Subcutaneous abdominal adipose tissue (tissue), 5 donors: ENCODE measurements around the gene NOVA1.

Experiments used
- H3K27ac ChIP-seq: one replicate; pipeline ENCODE4 v1.7.0; 2013; ENCODE audit warnings: low read depth, mild to moderate bottlenecking, inconsistent platforms, low read length, moderate library complexity
- H3K27me3 ChIP-seq, 5 donors: one replicate each; pipeline ENCODE4 v1.7.0; 2013; ENCODE audit warnings: low read length in 5 of 5, inconsistent platforms in 1 of 5; ENCODE audit not compliant: control insufficient read depth in 5 of 5, insufficient read depth in 4 of 5
- H3K36me3 ChIP-seq, 5 donors: one replicate each; pipeline ENCODE4 v1.7.0; 2013; ENCODE audit warnings: low read length in 5 of 5; ENCODE audit not compliant: control insufficient read depth in 5 of 5, insufficient read depth in 5 of 5
- H3K4me1 ChIP-seq, 5 donors: one replicate each; pipeline ENCODE4 v1.7.0; 2013; ENCODE audit warnings: low read length in 5 of 5, mild to moderate bottlenecking in 3 of 5, moderate library complexity in 1 of 5; ENCODE audit not compliant: control insufficient read depth in 5 of 5, insufficient read depth in 5 of 5
- H3K4me3 ChIP-seq, 5 donors: one replicate each; pipeline ENCODE4 v1.7.0; 2013; ENCODE audit warnings: low read length in 5 of 5, low read depth in 1 of 5
- H3K9ac ChIP-seq, 5 donors: one replicate each; pipeline ENCODE4 v1.7.0; 2013; ENCODE audit warnings: low read length in 5 of 5, mild to moderate bottlenecking in 4 of 5, moderate library complexity in 3 of 5
- H3K9me3 ChIP-seq, 5 donors: one replicate each; pipeline ENCODE4 v1.7.0; 2013; ENCODE audit warnings: low read length in 5 of 5; ENCODE audit not compliant: control insufficient read depth in 5 of 5
- donor health status: healthy.
- donor health status: healthy.
- donor health status: healthy.
- donor health status: healthy.
- donor health status: healthy.

The NOVA1 gene

DNA sequence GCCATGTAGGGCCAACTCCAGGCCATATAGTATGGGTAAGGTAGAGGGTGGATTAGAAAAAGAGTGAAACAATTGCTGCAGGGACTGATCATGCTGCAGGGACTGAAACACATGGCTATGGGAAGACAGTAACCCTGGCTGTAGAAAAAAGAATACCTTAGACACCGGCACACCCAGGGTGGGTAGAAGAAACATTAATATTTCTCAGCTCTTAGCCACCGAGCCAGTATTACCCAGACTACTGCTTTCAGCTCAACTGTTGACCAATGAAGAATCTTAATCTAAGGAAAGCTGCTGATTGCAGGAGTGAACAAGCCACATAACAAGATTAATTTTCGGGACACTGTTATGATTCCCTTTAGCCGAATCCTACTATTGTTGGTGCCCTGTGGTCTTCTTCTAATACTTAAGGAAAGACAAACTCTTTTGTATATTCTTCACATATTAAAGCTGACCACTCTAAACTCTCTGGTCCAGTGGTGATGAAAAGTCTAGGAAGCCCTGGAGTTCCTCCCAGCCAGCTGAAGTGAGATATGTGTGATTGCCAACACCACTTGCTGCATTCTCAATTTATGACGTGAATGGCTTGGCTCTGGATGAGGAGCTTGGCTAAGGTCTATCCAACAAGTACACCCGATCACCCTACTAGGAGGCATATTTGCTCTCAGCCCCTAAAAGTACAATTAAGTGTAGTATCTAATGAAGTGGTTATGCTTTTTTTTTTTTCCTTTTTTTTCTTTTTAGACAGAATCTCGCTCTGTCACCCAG lies 69.2 kb downstream of the NOVA1 start:
- Histone ChIP-seq H3K27ac (no peak overlapping the region), H3K4me3 (no peak overlapping the region), H3K36me3 (peaks cover 0 to 3% (median 0%) of the 10 kb centered on the region in 5 donors)

DNA sequence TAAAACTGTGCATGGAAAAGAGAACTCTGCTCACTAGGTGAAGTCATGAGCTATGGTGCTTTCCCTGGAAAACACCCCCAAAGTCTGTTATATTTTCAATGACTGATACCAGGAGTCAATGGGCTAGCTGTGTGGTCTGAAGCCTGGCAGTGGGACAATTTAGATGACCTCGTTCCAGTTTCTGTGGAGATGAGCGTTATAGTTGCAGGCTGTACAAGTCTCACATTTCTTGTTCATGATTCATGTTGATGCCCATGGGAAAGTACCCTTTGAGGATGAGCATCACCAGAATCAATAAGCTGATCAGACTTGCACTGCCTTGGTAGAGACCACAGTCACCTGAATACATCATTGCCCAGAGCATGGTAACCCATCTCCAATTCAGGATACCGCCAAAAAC lies 70.7 kb downstream of the NOVA1 start:
- Histone ChIP-seq H3K36me3 (peaks cover 0 to 3% (median 0%) of the 10 kb centered on the region in 5 donors), H3K9ac (no peak overlapping the region), H3K9me3 (no peaks in the 10 kb centered on the region), H3K27ac (no peak overlapping the region), H3K4me3 (no peak overlapping the region), H3K27me3 (no peaks in the 10 kb centered on the region), H3K4me1 (peaks cover 0 to 8% (median 0%) of the 10 kb centered on the region in 5 donors)

More for the DNA sequence above, 69.2 kb downstream of the NOVA1 start:
- H3K9ac ChIP-seq, result no peak overlapping the region
- H3K4me1 ChIP-seq, result peaks cover 0 to 8% (median 0%) of the 10 kb centered on the region in 5 donors
- H3K27me3 ChIP-seq, result no peaks in the 10 kb centered on the region
- no peaks in the 10 kb centered on the region for H3K9me3 ChIP-seq

DNA sequence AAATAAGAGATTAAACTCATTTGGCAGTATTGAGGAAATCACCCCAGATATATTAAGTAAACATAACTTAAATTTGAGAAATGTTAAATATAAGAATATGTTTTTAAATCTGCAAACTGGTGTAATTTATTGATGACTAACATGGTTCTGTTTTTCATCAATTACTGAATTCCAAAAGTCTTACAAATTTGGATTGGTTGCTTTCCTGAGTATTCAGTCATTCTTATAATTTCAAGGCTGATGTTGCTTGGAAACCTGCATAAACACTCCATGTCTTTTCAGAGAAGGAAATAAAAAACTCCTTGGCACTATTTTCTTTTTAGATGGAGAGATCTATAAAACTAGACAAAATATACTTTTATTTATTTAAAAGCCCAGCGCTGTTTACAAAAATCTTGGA lies 71.7 kb downstream of the NOVA1 start:
- Histone ChIP-seq H3K36me3 (peaks cover 0 to 3% (median 0%) of the 10 kb centered on the region in 5 donors), H3K9ac (no peak overlapping the region), H3K9me3 (no peaks in the 10 kb centered on the region), H3K27ac (no peak overlapping the region), H3K4me3 (no peak overlapping the region), H3K4me1 (peaks cover 0 to 8% (median 0%) of the 10 kb centered on the region in 5 donors), H3K27me3 (no peaks in the 10 kb centered on the region)

DNA sequence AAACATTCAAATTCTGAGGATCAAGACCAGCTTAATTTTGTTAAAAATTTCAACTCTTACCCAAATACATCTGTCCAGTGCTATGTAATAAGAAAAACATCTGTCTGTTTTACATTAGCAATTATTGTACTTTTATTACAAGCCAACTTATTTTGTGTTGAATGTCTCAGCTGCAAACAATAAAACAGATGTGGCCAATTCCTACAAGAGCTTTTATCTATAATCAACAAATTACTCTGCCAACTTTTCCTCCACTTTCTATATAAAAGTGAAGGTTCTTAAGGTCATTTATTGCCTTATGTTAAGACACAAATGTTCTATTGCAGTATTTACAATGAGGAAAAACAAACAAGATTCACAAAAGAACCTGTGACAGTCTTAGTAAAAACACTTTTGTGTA lies 72.7 kb downstream of the NOVA1 start:
- Histone ChIP-seq H3K9me3 (no peaks in the 10 kb centered on the region), H3K27ac (no peak overlapping the region)

DNA sequence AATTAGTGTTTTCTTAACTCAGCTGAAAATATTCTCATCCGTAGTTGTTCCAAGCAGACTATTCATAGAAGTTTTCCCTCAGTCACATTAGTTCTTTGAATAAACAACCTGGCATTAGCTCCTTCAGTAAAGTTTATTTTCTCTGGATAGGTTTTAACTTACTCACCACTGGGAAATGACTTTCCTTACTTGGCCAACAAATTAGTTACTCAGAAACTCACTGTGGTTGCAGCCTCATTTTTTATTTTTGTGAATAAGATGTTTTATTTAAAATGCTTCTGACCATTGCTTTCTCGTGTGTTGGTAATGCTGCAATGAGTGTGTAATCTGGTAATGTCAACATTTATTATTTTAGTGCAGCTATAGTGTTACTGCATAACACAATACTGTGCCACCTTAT lies 74.9 kb downstream of the NOVA1 start:
- Histone ChIP-seq H3K27me3 (no peaks in the 10 kb centered on the region), H3K27ac (no peak overlapping the region), H3K9ac (no peak overlapping the region), H3K36me3 (peaks cover 0 to 3% (median 0%) of the 10 kb centered on the region in 5 donors), H3K9me3 (no peaks in the 10 kb centered on the region), H3K4me3 (no peak overlapping the region), H3K4me1 (peaks cover 0 to 7% (median 0%) of the 10 kb centered on the region in 5 donors)

More for the DNA sequence above, 72.7 kb downstream of the NOVA1 start:
- Histone ChIP-seq H3K36me3 (peaks cover 0 to 3% (median 0%) of the 10 kb centered on the region in 5 donors), H3K4me1 (peaks cover 0 to 8% (median 0%) of the 10 kb centered on the region in 5 donors), H3K4me3 (no peak overlapping the region), H3K27me3 (no peaks in the 10 kb centered on the region), H3K9ac (no peak overlapping the region)

DNA sequence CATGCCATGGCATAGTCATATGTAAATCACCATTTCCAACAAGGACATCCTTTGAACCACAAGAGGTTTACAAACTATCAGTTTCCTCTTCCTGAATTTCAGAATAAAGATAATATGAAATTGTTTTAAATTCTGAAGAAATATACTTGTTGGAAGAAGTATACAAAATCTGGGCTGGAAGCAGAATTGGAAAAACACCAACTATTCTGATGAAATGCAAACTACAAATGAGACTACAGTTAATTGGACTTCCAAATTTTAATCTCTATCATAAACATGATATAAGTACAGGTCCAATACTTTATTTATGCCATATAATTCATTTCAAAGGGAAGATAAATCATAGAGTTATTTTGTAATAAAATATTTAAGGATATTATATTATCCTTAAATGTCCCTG lies 80.1 kb downstream of the NOVA1 start:
- no peak overlapping the region for H3K9ac ChIP-seq
- no peaks in the 10 kb centered on the region for H3K36me3 ChIP-seq
- no peaks in the 10 kb centered on the region for H3K9me3 ChIP-seq
- no peaks in the 10 kb centered on the region for H3K27me3 ChIP-seq
- H3K4me3 ChIP-seq, result no peak overlapping the region
- peaks cover 0 to 3% (median 0%) of the 10 kb centered on the region in 5 donors for H3K4me1 ChIP-seq
- H3K27ac ChIP-seq, result no peak overlapping the region

DNA sequence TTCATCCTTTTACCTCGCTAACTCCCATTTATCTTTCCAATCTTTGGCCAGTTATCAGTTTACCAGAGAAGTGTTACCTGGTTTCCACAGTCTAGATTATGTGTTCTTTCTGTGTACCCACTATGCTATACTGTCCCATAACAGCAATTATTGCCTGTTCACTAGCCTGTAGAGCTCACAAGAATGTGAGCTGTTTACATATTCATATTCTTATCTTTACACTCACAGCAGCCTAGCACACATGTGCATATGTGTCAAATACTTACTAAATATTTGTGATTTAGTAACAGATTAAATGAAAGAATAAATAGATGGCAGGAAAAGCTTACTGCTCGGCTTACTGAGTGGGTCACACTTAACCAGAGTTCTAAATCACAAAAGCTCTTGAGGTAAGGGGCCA lies 97.8 kb downstream of the NOVA1 start:
- Histone ChIP-seq H3K4me1 (no peaks in the 10 kb centered on the region), H3K36me3 (no peaks in the 10 kb centered on the region), H3K27ac (no peak overlapping the region), H3K27me3 (no peaks in the 10 kb centered on the region), H3K9ac (no peak overlapping the region), H3K4me3 (no peak overlapping the region), H3K9me3 (no peaks in the 10 kb centered on the region)

DNA sequence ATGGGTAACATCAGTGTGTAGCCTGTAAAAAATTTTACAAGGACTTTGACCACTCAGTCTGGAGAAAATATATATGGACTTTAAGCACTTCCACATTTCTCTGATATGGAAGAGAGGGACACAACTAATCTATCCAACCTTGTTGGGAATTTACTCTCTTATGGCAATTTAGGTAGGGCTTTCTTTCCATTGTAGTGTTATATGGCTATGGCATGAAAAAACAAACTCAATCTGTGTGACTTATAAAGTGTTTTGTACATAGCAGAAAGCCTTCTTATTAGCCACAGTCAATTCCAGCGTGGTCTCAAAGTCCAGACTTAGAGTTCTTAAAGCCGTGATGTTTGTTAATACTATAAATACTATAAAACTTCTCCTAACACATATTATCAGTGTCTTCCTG lies 98.3 kb downstream of the NOVA1 start:
- Histone ChIP-seq H3K4me3 (no peak overlapping the region), H3K27me3 (no peaks in the 10 kb centered on the region), H3K9me3 (no peaks in the 10 kb centered on the region), H3K27ac (no peak overlapping the region), H3K36me3 (no peaks in the 10 kb centered on the region), H3K4me1 (no peaks in the 10 kb centered on the region), H3K9ac (no peak overlapping the region)

DNA sequence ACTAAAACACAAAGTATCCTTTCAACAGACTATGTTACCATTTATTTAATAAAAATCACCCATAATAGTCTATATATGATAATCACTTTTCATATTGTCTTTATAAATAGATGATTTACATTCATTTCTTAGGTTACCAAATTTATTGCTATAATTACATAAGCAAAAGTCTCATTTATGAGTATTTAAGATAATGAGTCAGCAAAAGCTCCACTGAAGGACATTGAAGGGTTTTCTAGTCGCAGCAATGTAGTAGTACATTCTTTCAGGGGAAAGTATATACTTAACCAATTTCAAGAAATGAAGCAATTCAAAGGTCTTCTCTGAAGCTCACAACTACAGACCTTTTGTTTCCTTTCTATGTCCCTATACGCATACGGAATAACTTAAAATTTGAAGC lies 110.9 kb downstream of the NOVA1 start:
- Histone ChIP-seq H3K9ac (no peak overlapping the region), H3K4me1 (no peaks in the 10 kb centered on the region), H3K36me3 (peaks cover 0 to 2% (median 0%) of the 10 kb centered on the region in 5 donors), H3K27me3 (no peaks in the 10 kb centered on the region), H3K4me3 (no peak overlapping the region), H3K27ac (no peak overlapping the region), H3K9me3 (no peaks in the 10 kb centered on the region)

DNA sequence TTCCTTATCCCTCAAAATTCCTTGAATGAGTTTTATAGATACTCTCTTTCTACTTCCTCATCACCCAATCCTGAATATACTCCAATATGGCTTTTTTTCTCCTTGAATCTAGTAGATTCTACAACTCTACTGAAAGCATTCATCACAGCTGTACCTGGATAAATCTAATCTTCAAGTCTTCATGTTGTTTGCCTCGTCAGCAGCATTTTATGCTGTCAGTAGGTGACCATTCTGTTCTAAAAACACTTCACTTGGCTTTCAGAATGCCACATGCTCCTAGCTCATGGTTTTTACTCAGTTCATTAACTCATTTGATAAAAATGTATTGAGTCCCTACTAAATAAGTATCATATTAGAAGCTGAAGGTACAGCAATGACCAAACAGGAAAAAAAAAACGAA lies 113.3 kb downstream of the NOVA1 start:
- no peak overlapping the region for H3K9ac ChIP-seq
- peaks cover 0 to 2% (median 0%) of the 10 kb centered on the region in 5 donors for H3K4me1 ChIP-seq
- H3K27ac ChIP-seq, result no peak overlapping the region
- H3K4me3 ChIP-seq, result no peak overlapping the region
- peaks cover 0 to 5% (median 0%) of the 10 kb centered on the region in 5 donors for H3K36me3 ChIP-seq
- no peaks in the 10 kb centered on the region for H3K9me3 ChIP-seq
- no peaks in the 10 kb centered on the region for H3K27me3 ChIP-seq
